GM19324 (cell line): ENCODE measurements around the gene ZNRD2.
"Not testable (repeated sequence)": the region's sequence is repeated elsewhere in the genome, so short reads cannot be mapped to it uniquely, and the experiment has no call there.

Experiments
- ATAC-seq: cut with Tn5 transposase; IDR thresholded peaks from one replicate; pipeline ENCODE4 v1.9.1; 2021; ENCODE audit warnings: mild to moderate bottlenecking, moderate library complexity; ENCODE audit not compliant: unreplicated experiment, low FRiP score

ZNRD2 gene, protein sequence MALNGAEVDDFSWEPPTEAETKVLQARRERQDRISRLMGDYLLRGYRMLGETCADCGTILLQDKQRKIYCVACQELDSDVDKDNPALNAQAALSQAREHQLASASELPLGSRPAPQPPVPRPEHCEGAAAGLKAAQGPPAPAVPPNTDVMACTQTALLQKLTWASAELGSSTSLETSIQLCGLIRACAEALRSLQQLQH

DNA sequence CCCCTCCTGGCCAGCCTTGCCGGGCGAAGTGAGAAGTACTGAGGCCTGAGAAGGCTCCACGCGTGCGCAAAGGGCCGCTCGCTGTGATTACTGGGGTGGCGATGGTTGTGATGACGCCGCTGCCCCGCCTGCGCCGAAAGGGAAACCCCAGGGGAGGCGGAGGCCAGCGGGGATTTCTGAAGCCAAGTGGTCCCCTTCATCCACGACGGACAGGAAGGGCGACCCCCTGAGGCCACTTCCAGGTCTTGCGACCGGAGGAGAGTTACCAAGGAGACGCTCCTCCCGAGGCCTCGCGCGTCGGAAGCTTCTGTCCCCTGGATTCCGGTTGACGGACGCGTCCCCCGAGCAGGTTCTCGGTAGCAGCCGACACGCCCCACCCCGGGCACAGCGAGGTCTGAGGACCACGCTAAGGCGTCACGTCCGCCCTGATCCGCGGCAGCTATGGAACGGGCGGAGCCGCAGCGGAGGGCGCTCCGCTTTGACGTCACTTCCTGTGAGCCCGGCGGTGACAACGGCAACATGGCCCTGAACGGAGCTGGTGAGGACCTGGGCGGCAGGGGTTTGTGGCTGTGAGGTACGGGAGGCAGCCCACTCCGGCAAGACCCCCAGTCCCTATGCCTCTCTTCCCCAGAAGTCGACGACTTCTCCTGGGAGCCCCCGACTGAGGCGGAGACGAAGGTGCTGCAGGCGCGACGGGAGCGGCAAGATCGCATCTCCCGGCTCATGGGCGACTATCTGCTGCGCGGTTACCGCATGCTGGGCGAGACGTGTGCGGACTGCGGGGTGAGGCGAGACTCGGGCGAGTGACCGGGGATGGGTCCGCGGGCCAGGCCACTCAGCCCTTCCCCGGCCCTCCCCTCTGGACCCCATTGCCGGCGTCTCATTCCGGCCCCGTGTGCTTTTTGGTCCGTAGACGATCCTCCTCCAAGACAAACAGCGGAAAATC lies at the start of gene ZNRD2:
ZNRD2 (plus strand) TSS at position 505 of the 946 bp plus-strand sequence; CDS start at position 520, 15 bp downstream.
- ATAC-seq: peak; percentile 63

DNA sequence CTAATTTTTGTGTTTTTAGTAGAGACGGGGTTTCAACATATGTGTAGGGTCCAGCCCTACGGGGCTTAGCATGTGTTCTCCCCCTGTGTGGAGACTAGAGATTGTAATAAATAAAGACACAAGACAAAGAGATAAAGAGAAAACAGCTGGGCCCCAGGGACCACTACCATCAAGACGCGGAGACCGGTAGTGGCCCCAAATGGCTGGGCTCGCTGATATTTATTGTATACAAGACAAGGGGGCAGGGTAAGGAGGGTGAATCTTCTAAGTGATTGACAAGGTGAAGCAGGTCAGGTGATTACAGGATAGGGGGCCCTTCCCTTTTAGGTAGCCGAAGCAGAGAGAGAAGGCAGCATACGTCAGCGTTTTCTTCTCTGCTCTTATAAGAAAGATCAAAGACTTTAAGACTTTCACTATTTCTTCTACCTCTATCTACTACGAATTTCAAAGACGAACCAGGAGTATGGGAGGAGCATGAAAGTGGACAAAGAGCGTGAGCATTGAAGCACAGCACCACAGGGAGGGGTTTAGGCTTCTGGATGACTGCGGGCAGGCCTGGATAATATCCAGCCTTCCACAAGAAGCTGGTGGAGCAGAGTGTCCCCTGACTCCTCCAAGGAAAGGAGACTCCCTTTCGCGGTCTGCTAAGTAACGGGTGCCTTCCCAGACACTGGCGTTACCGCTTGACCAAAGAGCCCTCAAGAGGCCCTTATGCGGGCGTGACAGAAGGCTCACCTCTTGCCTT lies 48.3 kb upstream of the ZNRD2 start:
- not testable (repeated sequence) for ATAC-seq

DNA sequence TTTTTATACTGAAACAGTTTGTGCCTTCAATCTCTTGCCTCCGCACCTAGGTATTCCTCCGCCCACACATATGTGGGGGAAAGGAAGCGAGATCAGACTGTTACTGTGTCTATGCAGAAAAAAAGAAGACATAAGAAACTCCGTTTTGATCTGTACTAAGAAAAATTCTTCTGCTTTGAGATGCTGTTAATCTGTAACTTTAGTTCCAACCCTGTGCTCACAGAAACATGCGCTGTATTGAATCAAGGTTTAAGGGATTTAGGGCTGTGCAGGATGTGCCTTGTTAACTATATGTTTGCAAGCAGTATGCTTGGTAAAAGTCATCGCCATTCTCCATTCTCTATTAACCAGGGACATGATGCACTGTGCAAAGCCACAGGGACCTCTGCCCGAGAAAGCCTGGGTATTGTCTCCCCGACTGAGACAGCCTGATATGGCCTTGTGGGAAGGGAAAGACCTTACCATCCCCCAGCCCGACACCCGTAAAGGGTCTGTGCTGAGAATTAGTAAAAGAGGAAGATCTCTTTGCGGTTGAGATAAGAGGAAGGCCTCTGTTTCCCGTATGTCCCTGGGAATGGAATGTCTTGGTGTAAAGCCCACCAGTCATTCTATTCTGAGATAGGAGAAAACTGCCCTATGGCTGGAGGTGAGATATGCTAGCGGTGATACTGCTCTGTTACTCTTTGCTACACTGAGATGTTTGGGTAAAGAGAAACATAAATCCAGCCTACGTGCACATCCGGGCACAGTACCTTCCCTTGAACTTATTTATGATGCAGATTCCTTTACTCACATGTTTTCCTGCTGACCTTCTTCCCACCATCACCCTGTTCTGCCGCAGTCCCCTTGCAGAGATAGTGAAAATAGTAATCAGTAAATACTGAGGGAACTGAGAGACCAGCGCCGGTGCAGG lies 47.3 kb upstream of the ZNRD2 start:
- not testable (repeated sequence) for ATAC-seq

DNA sequence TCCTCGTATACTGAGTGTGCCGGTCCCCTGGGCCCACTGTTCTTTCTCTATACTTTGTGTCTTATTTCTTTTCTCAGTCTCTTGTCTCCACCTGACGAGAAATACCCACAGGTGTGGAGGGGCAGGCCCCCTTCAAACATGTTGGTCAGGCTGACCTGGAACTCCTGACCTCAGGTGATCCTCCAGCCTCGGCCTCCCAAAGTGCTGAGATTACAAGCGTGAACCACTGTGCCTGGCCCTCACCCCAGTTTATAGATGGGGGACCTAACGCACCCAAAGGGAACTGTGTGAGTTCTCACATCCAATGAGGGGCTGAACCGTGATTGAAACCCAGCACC lies 46.7 kb upstream of the ZNRD2 start:
- ATAC-seq: not testable (repeated sequence)

DNA sequence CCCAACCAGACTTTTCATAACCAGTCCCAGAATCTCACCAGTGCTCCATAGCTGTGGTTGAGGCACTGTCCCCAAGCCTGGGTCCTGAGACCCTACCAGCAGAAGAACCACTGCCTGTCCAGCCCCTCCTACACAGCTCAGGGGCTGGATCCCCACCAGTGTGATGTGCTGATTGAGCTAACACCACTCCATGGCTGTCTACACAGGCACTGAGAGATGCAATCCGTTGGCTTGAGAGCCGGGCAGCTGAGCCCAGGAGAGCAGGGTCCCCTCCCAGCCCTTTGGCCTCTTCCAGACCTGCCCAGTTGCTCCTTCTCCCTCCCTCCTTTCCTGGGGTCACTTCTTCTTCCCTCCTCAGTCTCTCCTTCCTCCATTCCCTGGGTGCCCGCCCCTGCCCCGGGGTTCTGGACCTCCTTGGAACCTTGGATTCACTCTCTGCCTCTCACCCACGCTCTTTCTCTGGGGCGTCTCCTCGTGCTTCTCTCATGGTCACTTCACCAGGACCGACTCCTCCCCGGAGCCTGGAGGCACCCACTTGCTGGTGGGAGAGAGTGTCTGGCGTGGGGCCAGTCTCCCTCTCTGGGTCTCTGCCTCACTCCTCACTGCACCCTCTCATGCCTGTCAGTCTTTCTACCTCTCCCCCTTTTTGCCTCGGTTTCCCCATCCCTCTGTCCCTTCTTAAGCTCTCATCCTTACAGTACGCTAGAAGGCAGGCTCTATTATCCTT lies 46.1 kb upstream of the ZNRD2 start:
- ATAC-seq: no peak

DNA sequence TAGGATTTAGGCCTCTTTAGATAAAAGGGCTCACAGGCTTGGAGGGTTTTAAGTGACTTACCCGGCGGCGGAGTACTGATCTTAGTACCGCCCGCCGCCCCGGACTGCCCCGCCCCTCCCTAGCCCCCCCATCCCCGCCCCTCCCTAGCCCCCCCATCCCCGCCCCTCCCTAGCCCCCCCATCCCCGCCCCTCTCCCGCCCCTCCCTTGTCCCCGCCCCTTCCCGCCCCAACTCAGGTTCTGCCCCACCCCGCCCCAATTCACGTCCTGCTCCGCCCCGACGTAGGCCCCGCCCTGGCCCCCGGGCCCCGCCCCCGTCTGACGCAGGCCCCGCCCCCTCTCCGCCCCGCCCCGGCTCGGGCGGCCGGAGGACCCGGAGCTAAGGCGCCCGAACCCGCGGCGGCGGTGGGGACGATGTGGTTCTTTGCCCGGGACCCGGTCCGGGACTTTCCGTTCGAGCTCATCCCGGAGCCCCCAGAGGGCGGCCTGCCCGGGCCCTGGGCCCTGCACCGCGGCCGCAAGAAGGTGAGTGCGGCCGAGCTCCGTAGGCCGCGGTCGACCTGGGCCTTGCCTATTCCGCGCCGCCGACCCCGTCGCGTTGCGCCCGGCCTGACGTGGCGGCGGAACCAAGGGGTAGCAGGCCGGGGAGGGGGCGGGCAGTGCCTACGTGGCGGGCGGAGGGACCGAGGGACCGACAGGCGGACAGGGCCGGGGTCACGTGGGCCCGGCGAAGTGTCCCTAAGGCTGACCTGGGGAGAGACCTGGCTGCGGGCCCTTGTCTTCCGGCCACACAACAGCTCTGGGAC lies 45.3 kb upstream of the ZNRD2 start, which contains the start of gene SCYL1:
SCYL1 (plus strand) TSS at position 343 of the 805 bp plus-strand sequence; CDS start at position 414, 71 bp downstream.
- ATAC-seq: peak; percentile 63

DNA sequence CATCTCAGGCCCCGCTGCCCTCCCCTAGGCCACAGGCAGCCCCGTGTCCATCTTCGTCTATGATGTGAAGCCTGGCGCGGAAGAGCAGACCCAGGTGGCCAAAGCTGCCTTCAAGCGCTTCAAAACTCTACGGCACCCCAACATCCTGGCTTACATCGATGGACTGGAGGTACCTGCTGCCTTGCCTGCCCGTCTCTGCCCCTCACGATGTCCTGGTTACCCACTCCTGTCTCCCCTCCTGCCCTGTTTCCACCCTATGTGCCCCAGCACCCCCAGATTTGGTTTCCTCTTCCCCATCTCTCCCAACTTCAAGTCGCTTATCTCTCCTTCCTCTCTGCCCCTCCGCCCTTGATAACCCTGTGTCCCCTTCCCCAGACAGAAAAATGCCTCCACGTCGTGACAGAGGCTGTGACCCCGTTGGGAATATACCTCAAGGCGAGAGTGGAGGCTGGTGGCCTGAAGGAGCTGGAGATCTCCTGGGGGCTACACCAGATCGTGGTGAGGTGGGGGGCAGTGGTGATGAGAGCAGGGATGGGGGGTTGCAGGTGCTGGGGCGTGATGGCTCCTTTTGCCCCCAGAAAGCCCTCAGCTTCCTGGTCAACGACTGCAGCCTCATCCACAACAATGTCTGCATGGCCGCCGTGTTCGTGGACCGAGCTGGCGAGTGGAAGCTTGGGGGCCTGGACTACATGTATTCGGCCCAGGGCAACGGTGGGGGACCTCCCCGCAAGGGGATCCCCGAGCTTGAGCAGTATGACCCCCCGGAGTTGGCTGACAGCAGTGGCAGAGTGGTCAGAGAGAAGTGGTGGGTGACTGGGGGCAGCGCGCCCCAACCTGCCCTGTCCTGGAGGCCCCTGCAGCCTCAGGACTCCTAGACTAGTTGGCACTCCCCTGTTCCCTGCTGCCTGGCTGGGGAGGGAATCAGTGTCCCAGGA lies 44.5 kb upstream of the ZNRD2 start:
- ATAC-seq: no peak

DNA sequence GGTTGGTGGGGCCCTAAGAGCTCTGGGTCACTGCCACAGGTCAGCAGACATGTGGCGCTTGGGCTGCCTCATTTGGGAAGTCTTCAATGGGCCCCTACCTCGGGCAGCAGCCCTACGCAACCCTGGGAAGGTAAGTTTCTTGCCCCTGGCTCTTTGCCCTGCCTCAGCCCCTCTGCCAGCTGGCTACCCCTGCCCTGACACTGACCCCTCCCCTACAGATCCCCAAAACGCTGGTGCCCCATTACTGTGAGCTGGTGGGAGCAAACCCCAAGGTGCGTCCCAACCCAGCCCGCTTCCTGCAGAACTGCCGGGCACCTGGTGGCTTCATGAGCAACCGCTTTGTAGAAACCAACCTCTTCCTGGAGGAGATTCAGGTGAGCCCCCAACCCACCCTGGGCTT lies 43.5 kb upstream of the ZNRD2 start:
- no peak for ATAC-seq

DNA sequence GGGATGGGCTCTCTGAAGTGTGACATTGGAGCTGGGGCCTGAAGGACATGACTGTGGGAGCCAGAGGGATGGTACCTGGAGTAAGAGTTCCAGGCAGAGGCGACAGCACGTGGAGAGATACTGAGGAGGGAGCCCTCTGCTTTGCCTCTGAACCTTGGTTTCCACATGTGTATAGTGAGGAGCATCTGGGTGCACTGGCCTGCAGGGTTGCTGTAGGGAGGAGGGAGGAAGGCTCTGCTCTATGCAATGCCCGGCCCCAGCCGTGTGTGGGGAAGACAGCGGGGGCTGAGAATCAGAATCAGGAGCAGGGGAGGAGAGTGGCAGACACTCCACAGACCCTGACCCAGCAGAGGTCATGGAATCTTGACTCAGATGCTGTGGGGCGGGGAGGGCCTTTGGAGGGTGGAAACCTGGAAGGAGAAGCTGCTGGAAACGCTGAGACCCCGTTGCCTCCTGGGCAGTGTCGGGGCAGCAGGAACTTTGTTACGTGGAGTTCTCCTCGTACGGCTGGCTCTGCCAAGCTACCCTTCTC lies 41.4 kb upstream of the ZNRD2 start:
- ATAC-seq: no peak

DNA sequence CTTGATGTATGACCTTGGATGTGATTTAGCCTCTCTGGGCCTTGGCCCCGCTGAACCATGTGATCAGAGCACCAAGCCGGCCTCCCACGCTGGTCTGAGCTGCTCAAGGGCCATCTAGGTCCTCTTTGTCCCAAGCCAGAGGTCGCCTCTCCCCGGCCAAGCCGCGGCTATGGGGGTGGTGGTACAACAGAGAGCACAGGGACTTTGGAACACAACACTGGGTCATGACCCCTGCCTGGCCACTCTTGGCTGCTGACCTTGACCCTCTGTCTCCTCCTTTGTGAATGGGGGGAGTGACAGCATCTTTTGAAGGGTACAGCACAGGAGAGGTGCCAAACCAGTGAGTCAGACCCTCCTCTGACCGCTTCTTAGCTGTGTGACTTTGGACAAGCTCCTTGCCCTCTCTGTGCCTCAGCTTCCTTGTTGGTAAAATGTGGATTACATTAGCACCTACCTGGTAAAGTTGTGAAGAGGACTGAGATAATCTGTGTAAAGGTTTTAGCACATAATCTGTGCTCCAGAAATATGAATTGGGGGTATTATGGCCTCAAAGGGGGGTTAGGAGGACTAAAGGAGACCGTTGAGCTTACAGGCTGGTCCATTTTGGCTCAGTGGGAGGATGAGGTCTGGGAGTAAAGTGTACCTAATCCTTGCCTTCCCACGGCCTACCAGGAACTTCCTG lies 40.7 kb upstream of the ZNRD2 start:
- no peak for ATAC-seq

DNA sequence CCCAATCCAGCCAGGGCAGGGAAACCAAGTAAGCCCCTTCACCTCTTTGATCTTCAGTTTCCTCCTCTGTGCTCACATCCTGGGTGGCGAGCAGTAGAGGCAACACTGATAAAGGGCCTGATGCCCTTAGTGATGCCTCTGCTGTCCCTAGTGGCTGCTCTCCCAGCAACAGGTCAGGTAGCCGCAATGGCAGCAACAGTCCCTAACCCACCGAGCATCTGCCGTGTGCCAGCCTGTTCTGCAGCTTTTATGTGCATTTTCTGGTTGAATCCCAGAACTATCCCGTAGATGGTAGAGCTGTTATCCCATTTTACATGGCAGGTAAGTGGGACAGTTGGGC lies 40.1 kb upstream of the ZNRD2 start:
- no peak for ATAC-seq

DNA sequence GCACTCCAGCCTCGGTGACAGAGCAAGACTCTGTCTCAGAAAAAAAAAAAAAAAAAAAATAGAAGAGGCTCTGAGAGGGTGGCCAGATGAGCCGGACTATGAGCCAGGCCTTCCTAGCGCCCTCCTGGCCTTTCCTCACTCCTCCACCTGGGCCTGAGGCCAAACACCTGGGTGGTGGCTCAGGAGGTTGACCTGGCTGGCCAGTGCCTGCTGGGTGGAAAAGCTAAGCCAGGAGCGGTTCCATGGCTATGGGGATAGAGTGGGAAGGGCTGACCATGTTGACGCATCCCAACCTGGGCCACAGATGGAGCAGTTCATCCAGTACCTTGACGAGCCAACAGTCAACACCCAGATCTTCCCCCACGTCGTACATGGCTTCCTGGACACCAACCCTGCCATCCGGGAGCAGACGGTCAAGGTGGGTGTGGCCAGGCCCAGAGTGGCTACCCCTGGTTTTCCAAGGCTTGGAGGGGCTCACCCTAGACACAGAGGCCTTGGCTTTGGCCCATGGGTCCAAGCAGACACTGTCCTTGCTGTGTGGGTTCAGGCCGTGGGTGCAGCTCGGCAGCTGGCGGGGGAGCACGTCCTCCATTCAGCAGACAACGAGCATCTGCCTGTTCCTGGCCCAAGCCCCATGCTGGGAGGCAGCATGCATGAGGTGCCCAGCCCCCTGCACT lies 37.8 kb upstream of the ZNRD2 start:
- no peak for ATAC-seq

DNA sequence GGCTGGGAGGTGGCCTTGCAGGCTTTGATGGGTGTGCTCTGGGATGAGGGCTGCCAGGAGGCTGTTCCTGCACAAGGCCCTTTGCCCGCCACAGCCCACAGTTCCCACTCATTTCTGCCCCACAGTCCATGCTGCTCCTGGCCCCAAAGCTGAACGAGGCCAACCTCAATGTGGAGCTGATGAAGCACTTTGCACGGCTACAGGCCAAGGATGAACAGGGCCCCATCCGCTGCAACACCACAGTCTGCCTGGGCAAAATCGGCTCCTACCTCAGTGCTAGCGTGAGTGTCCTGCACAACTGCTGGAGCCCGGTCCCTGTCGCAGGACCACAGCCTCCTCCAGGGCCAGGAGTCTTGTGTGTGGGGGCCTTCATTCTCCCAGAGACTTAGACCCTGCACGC lies 35.2 kb upstream of the ZNRD2 start:
- ATAC-seq: no peak

DNA sequence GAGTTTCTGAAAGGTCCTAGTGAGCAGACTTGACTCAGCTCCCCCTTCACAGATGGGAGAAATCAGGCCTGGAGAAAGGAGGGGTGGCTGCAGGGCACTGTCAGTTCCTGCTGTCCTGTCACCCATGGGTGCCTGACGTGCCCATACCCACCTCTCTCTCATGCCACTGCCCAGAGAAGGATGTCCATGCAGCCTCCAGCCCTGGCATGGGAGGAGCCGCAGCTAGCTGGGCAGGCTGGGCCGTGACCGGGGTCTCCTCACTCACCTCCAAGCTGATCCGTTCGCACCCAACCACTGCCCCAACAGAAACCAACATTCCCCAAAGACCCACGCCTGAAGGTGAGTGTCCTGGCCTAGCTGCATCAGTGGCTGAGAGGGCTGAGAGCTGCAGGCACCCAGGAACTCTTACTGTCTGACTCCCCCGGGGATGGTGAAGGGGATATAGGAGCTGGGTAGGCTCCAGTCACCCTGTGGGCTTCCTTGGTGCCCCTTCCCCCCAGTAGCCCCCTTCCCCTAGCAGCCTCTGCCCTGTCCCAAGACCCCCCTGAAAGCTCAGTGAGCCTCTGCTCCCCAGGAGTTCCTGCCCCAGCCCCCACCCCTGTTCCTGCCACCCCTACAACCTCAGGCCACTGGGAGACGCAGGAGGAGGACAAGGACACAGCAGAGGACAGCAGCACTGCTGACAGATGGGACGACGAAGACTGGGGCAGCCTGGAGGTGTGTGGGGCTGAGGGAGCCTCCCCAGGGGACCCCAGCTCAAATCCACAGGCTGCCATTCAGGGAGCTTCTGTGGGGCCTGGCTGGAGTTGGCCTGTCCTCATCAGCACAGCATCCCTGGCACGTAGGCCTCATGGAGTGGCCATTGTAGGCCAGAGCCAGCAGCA lies 33.6 kb upstream of the ZNRD2 start:
- no peak for ATAC-seq

DNA sequence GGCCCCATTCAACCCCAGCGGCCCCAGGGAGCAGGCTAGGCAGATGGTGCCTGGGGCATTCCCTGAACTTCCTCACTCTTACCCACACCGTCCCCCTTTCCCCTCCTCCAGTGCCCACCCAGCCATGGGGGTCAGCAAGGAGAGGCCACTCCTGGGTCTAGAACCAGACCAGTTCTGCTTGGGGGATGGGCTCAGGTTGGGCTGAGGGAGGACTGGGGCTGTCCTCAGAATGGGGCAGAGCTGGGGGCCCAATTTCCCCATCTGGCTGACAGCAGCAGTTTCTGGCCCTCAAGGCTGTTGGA lies 33.0 kb upstream of the ZNRD2 start:
- no peak for ATAC-seq
